HG03108 (cell line): Measurements from ENCODE around the gene AIG1.
"Not testable (repeated sequence)": the region's sequence is repeated elsewhere in the genome, so short reads cannot be mapped to it uniquely, and the experiment has no call there.

Experiments
- ATAC-seq: cut with Tn5 transposase; IDR thresholded peaks from one replicate; pipeline ENCODE4 v1.9.1; 2021; ENCODE audit warnings: moderate library complexity; ENCODE audit not compliant: unreplicated experiment

AIG1 gene

GRCh38 chr6:143125864-143126573 is 65.3 kb downstream of the AIG1 start:
- no peak for ATAC-seq

DNA sequence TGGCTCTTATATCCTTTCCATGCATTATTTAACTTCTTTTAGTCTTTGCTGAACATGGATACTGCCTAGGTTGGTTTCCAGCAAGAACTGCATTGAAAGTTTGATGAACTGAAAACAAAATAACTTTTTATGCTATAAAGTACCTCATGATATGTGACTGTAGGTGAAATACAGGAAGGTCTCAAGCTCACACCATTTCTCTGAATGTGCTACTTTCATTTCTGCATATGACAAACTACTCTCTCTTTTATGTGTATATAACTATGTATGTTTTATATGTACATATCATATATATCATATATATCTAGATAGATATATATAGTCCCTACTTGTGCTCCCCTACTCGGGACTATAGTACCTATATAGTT is 65.9 kb downstream of the AIG1 start:
- no peak for ATAC-seq

DNA sequence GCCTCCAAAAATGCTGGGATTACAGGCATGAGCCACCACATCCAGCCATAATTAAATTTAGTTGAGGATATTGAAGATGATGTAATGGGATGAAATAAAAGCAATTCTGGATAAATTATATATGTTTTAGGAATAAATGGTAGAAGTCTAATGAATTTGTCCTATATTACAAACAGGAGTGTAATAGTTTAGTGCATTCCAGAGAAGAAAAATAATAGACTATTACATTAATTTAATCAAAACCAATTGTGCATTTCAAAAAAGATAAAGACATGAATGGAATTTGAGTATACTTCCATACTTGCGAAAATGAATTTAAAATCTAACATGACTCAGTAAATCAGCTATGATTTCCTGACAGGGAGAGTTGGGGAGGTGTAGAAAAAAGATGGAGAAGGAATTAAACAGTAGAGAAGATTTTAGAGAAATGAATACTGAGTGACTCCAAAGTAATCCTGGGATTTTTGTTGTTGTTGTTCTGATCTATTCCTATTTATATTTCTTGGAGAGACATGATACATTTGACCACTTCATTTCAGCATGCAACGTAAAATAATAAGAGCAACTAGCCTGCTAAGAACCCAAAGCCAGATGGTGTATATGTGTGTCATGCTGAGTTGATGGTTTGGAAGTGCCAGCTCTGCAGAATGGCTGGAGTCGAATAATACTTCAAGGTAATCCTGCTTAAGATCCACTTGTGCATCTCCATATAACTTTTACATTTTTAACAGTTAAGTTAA is 67.4 kb downstream of the AIG1 start:
- ATAC-seq: no peak

DNA sequence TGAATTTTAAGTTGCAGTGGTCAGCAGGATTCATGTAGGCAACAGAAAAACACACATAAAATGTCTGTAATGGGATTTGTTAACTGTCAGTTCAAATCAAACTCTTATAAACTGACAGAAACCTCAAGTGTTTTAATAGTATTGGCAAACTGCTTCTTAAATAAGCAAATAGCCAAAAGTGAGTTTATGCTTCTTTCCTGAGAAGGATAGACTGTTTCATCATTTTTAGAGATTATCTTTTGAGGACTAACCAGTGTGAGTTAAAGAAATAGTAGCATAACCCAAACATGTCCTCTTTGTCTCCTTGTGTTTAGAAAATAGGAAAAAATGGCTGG is 68.0 kb downstream of the AIG1 start:
- ATAC-seq: no peak

GRCh38 chr6:143130928-143131327 is 70.2 kb downstream of the AIG1 start:
- no peak for ATAC-seq

DNA sequence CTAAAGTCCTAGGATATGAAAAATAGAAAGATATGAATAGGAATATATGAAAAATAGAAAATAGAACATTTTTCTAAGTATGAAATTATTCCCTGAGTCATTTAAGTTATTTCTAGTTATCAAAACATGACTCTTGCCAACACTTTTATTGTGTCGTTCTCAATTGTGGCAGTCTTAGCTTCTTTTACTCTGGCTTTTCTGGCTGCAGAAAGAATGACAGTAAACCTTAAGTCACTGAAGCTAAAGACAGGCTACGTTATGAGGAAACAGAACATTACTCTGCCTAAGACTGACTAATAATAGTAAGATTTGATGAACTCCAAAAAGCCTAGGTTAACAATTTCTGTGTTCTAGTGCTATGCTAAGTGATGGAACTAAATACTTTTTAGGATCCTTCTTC is 74.6 kb downstream of the AIG1 start:
- no peak for ATAC-seq

GRCh38 chr6:143135797-143136561 is 75.3 kb downstream of the AIG1 start:
- no peak for ATAC-seq

- no peak for ATAC-seq
Measured at GRCh38 chr6:143136647-143137046, 76.0 kb downstream of the AIG1 start.

DNA sequence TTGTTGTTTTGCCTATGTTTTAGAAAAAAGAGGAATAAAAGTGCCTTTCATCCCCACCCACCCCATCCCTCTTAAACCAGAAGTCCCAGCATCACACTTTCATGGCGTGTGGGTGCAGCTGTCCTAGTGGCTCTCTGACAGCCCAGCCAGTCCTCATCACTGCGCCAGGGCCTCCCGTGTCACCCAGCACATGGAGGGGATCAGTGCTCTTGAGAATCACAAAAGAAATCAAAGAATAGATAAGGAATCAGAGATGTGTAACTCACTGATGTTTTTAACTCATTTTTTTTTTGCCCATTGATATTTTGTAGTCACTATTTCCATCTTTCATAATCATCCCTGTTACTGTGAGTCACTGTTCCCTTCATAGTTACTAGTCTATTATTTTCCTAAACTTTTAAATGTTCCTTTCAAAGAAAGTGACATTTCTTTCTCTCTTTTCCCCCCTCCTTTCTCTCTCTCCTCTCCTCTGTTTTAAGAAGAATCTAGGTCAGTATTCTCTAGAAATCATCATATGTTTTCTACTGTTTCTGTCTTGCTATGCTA is 78.6 kb downstream of the AIG1 start:
- no peak for ATAC-seq

DNA sequence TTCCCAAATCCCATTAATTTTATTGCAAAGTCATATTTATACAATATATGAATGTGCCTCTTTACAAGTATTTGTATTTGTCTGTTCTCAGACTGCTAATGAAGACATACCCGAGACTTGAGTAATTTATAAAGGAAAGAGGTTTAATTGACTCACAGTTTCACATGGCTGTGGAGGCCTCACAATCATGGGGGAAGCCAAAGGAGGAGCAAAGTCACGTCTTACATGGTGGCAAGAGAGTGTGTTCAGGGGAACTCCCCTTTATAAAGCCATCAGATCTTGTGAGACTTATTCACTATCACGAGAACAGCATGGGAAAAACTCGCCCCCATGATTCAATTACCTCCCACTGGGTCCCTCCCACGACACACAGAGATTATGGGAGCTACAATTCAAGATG is 79.2 kb downstream of the AIG1 start:
- not testable (repeated sequence) for ATAC-seq

DNA sequence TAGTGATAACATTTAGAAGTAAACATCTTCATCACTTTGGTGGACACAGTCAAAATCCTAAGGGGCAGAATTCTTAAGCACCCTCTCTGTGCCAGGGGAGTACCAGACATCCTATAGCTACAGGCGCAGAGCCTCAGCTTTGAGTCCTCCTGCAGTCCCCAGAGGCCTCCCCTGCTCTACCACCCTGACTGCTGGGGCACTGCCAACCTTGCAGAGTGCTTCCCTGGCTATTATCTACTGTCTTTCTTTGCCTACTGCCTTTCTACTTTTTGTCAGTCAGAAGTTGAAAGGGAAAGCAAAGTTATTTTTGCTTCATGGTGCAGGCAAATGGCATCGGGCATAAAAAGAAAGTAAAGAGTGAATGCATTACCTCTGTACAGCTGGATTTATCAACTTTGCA is 80.1 kb downstream of the AIG1 start:
- ATAC-seq: no peak

DNA sequence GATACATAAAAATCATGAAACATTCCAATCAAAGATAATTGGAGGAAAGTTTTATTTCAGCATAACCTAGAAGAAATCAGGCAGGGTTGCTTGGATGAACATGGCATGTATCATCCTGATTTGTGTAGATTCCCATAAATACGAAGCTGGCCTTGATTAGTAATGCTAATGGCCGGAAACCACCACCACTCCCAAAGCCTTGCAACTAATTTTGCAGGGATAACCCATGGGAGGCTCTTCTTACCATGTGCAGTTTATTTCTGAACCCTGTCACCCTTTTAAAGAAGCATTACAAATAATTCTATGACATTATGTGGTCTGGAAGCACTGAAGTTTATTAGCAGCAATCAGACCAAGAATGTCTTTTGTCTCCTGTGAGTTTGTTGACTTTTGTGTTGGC is 80.8 kb downstream of the AIG1 start:
- no peak for ATAC-seq

DNA sequence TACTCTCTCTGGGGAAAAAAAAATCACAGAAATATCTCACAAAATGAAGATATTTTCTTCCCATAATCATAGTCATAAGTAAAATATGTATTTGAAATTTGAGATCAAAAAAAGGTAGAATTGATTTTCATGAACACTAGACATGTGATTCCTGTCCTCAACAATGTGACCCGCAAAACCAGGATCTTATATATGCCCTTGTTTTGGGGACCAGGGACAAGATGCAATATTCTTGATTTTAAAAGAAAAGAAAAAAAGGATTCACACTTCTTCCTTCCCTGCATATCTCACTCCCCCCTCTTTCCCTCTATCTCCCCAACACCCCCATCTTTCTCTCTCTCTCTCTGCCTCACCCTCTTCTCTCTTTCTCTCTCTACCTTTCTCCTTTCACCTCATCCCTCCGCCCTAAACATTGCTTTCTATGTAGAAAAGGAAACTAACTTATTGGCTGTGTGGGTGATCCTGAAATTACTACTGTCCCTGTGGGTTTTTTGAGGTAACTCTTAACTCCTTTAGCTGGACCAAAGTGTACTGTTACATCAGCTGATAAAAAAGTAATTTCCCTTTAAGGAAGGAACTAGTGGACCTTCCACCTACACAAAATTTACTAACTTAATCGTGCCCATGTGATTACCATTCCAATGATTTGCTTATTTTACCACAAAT is 85.6 kb downstream of the AIG1 start:
- no peak for ATAC-seq

DNA sequence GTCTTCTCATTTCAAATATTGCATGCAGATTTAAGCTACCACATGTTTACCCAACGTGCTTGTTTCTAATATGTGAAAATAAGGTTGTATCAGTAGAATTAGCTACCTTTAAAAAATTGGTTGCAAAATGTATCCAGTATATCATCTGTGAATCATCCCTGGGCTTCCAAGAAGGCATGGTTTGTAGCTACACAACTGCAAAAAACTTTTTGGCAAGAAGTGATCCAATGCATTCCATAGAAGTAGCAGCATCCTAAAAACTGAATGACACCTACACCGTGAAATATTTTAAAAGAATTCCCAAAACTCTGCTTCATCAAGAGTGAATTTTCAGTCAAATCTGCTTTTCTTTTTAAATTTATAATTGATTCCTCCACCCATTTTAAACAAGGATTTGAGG is 89.1 kb downstream of the AIG1 start:
- no peak for ATAC-seq

DNA sequence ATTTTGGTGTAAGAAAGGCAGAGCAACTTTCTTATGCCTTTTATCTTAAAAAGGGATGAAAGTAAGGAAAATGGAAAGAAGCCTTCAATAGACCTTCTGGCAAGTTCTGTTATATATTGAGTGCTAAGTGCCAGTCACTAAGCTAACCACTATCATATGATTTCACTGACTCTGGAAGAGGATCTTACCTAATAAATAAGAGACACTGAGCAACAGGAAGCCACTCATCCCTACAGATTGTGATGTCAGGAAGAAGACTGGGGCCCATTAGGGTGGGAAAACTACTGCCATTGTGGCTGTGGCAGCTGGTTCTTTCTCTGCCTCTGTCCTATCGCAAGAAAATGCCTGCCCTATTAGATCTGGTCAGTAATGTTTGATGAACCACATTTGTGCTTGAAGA is 89.6 kb downstream of the AIG1 start:
- ATAC-seq: no peak

DNA sequence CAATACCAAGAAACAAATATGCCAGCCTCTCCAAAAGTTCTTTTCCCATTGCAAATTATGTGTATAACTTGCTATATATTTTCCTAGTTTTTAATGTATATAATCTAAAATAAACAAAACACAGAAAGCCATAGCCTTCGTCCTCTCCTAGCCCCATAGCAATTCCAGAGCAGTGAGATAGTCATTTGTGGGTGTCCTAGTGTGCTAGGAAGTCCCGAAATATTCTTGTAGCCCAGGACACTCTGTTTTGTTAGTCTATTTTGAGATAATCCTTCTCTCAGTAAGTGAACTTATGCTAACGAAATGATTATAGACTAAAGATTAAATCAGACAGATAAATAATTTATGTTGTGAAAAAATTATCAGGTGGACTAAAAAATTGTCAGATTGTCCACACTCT is 90.7 kb downstream of the AIG1 start:
- ATAC-seq: no peak

GRCh38 chr6:143155681-143156080 is 95.0 kb downstream of the AIG1 start:
- ATAC-seq: no peak

- ATAC-seq: no peak
Measured at GRCh38 chr6:143157131-143157530, 96.4 kb downstream of the AIG1 start.

DNA sequence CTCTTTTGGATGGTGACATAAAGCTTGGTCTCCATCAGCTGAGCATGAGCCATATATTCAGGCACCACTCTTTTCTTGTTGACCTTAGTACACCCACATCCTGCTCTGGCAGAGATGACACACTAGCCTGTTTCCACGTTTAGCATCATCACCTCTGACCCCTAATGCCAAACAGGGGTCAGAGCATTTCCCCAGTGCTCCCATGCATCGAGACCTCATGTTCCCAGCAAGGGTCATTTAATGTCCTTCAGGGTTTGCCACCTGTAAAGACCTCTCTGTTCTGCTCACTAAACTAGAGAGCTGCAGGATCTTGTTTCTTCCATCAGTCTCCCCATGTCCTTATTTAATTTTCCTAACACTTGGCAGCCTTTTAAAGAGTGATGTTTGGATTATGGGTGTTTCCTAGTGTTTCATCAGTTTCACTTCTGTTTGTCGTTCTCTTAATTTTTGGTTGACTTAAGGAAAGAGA is 97.5 kb downstream of the AIG1 start:
- ATAC-seq: no peak

- no peak for ATAC-seq
Measured at GRCh38 chr6:143159001-143159400, 98.3 kb downstream of the AIG1 start.

- ATAC-seq: no peak
Measured at GRCh38 chr6:143160015-143160414, 99.3 kb downstream of the AIG1 start.
